GM18520 (cell line): Measurements from ENCODE around the gene QSOX1.

Experiments used
- ATAC-seq: cut with Tn5 transposase; IDR thresholded peaks from one replicate; pipeline ENCODE4 v1.9.1; 2021; ENCODE audit not compliant: unreplicated experiment

The QSOX1 gene

DNA sequence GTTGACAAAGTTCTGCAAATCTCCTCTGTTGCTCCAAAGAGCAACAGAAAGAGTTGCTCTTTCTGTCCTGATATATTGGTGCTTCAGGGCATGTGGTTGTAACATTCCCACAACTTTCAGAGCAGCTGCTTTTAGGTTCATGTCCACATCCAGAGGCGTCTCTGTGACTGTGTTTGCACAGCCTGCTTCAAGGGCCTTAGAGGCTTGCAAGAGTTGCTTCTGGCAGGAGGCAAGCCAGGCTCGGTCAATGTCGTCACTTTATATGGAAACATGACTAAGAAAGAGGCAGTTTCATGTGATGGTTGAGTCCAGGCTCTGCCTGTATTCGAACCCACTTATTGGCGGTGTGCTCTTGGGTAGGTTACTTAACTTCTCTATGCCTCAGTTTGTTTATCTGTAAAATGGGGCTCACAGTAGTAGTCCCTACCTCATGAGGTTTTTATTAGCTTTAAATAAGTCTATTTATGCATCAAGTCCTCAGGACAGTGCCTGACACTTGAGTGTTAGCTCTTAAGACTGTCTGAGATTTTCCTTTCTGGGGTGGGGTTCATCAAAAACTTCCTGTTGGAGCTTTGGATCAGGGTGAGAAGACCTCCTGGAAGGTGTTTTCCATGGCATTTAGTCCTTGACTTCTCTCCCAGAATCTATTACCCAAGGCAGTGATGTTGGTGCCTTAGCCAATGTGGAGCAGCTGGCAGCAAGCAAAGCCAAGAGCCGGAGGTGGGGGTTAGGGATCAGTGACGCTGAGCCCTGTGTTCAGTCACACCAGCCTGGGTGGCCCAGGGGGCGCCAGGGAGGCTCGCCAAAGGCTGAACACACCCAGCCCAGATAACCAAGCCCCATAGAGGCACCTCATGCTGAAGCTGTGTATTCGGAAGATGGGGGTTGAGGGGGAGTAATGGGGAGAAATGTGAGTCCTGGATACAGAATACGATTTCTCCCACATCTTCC is 94.3 kb downstream of the QSOX1 start:
- no peak for ATAC-seq

DNA sequence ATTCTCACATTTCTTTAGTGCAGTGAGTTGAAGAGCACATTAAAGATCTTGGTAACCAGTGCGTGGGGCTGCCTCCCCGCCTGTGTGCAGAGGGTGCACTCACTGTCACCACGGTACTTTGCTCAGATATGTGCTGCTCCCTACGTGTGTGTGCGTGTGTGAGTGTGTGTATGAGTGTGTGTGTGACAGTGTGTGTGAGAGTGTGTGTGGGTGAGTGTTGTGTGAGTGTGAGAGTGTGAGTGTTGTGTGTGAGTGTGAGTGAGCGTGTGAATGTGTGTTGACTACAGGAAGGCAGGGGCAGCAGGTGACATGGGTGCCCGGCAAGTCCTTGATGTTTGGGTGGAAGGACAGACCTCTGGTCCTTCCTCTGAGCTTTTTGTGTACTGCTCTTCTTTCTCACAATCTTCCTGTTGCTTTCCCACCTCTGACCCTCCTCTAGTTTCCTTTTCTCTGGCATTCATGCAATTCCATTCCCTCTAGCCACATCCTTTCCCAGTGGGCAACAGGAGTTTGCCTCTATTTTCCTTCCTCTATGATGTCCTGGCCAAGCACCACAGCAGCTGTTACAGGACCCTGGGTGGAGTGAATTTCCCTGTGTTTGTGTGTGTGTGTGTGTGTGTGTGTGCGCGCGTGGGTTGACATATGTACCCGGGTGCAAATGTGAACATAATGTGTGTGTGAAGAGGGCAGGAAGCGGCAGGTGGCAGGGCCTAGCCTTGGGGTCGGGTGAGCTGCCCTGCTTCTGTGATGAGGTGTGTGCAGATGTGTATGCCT is 95.2 kb downstream of the QSOX1 start:
- no peak for ATAC-seq

DNA sequence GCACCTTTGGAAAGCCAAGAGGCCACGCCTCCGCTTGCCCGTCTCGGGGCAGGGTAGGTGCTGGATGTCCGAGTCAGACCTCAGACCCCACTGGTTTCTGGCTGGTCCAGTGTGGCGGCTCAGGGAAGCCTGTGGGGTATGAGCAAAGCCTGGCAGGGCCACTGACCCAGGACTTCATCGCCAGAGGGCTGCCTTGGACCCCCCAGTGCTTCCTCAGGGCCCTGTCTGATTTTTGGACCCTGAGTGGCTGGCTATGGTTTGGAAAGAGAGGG is 95.8 kb downstream of the QSOX1 start:
- ATAC-seq, result no peak

DNA sequence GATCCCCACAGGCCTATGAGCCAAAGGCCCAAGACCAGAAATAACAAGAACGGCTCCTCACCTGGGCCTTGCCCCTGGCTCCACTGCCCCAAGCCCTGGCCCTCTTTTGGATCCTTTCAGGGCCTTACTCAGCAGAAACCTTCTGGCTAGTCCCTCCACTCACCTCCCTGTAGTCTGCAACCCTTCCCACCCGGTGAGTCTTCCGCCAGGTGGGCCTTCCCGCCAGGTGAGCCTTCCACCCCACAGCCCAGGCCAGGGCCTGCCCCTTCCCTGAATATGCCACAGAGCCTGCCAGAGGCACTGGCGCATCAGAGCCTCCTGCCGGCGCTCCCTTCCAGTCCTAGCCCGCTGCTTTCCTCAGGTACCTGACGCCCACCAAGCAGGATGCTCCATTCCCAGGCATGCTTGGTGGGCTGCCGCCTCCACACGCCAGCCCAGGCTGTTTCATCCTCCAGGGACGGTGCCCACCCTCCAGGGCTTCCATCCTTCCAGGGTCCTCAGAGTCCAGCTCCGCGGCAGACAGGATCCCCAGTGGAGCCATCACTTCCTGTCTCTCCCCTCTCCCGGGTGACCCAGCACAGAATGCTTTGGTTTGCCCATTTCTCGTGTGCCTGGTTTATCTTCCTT is 96.3 kb downstream of the QSOX1 start:
- no peak for ATAC-seq

DNA sequence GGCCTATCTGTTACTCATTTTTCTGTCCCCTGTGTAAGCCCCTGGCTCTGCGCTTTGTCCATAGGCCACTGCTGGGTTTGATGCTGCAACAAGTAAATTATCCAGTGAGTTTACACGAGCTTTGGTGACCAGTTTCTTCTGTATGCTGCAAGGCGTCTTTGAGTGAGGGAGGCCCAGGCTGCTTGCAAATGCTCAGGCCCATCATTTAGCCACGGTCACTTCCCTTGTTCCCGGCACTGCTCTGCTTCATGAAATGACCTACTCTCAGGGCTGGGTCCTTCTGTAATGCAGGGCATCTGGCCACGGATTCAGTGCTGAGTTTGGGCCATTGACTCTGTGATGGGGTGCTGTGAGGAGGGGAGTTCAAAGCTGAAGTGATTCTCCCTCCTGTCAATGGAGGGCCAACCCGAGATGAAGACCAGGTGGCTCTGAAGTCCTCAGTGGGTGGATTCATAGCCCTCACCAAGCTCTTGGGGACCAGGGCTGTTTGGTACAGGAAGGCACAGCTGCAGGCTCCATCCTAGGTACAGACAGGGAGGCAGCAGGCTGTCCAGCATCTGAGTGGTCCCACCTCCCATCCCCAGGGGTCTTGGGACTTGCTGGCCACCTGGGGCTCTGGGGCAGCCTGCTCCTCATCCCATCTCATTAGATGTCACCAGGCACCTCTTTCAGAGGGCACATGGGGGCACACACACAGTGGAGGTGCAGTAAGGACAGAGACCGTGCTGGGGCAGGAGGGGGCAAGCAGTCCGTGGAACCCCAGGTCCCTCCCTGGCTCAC is 97.0 kb downstream of the QSOX1 start:
- no peak for ATAC-seq

DNA sequence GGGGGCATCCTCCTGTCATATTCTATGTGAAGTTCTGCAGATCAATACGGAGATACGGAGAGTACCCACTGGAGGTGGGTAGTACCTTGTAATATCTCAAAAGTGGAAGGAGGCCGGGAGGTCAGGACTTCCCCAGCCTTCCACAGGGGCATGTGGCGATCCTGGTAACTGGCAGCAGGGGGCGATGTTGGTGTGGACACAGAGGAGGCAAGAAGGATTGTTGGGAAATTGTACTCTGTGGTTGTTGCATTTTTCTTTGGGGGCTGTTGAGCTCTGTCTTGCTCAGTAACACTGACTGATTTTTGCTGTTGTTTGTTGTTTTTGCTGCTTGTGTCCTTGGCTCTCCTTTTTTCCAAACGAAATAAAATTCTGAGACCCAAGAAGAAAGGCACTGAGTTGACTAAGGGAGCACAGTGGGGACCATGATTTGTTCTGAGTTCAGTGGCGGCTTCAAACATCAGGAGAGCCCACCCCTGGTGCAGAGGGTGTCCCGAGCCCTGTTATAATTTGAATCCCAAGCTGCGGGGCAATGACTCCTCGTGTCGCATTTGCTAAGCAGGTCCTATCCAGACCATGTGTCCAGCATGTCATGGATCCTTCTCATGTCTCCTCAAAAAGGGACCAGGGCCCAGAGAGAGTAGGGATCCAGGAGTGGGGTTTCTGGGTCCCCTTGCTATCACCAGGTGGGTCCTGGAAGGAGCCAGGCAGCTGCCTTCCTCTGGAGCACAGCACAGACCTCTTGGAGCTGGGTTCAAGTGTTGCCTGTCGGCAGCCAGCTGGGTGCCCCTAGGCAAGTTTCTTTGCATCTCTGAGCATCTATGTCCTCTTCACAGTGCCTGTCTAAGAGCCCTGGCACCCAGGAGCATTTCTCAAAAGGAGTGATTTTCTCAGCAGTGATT is 98.2 kb downstream of the QSOX1 start:
- ATAC-seq, result peak; percentile 48
